NT2/D1 (cell line): Measurements from ENCODE around the gene GIPC2.

ENCODE experiments used
- SUZ12 ChIP-seq: IDR thresholded peaks from 2 replicates; pipeline ENCODE4 v1.6.1; 2011; ENCODE audit not compliant: insufficient read length, insufficient read depth; ENCODE audit errors: extremely low read depth
- YY1 ChIP-seq: IDR thresholded peaks from 2 replicates; pipeline ENCODE4 v1.6.1; 2011; ENCODE audit not compliant: insufficient read length, insufficient read depth
- ZNF274 ChIP-seq: IDR thresholded peaks from 2 replicates; pipeline ENCODE4 v1.6.1; 2011; ENCODE audit warnings: mild to moderate bottlenecking, low read depth, low read length

DNA sequence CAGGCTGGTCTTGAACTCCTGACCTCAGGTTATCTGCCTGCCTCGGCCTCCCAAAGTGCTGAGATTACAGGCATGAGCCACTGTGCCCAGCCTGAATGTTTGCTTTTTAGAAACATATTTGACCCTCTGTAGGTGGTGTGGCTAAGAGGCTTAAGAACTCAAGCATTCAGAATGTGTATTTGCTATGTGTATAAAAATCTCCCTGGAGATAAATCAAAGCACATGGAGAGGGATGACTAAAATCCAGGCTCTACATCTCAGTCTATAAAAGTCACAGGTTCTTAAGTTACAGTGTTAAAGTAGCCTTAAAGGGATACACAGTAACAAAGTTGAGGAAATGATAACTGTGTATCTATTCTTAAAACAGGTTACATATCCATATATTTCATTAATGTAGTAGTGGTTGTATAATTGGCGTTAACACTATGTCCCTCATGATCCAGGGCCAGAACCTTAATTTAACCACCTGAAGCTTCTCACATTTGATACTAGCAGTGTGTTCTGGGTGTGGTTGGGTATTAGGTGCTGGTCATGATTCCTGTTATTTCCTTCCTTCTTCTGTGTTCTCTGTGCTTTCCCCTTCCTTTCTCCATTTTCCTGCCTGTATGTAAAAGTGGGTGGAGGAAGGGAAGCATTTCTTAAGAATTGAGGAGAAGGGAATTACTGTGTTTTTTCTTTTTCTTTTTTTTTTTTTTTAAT is 16.2 kb downstream of the GIPC2 start:
- TF ChIP-seq YY1 (no peak), SUZ12 (no peak), ZNF274 (no peak)
